NB4 (cell line): ENCODE measurements around the gene POC1A.
"Not testable (repeated sequence)": the region's sequence is repeated elsewhere in the genome, so short reads cannot be mapped to it uniquely, and the experiment has no call there.

Experiments used
- DNase-seq: peaks from one replicate; pipeline ENCODE4 v3.0.0; 2010; ENCODE audit warnings: low read depth
- H3K4me3 ChIP-seq: one replicate; pipeline ENCODE4 v1.5.1; 2011; ENCODE audit warnings: mild to moderate bottlenecking, low read depth, low read length, moderate library complexity
- MYC ChIP-seq: IDR thresholded peaks from 2 replicates; pipeline ENCODE4 v1.6.1; 2011; ENCODE audit warnings: low read depth, low read length
- POLR2A ChIP-seq: IDR thresholded peaks from 2 replicates; pipeline ENCODE4 v1.6.1; 2011; ENCODE audit warnings: mild to moderate bottlenecking; ENCODE audit not compliant: insufficient read length; ENCODE audit errors: extremely low read depth
- TF ChIP-seq, protein P1 (sequence below): IDR thresholded peaks from 2 replicates; pipeline ENCODE4 v1.6.1; 2011; ENCODE audit warnings: low read depth, low read length
- TF ChIP-seq, protein P2 (sequence below): IDR thresholded peaks from one replicate; pipeline ENCODE4 v1.5.1; 2012; ENCODE audit warnings: low read depth, low read length

The POC1A gene

DNA sequence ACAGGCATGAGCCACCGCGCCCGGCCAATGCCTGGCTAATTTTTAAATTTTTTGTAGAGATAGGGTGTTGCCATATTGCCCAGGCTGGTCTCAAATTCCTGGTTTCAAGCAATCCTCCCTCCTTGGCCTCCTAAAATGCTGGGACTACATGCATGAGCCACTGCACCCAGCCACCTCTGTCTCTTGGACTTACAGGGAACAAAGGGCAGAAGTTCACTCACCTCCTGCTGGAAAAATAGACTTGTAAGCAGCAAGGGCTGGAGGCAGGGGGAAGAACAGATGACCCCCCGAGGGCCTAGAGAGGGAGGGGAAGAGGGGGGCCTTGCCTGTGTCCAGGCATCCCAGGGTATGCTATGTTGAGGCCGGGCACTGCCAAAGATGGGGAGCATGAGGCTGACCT is 120.0 kb downstream of the POC1A start:
- no peak for DNase-seq
- H3K4me3 ChIP-seq: no peak overlapping the region
- TF ChIP-seq, protein P1, sequence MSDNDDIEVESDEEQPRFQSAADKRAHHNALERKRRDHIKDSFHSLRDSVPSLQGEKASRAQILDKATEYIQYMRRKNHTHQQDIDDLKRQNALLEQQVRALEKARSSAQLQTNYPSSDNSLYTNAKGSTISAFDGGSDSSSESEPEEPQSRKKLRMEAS: no peak
- TF ChIP-seq MYC (no peak), POLR2A (no peak)
- TF ChIP-seq, protein P2, sequence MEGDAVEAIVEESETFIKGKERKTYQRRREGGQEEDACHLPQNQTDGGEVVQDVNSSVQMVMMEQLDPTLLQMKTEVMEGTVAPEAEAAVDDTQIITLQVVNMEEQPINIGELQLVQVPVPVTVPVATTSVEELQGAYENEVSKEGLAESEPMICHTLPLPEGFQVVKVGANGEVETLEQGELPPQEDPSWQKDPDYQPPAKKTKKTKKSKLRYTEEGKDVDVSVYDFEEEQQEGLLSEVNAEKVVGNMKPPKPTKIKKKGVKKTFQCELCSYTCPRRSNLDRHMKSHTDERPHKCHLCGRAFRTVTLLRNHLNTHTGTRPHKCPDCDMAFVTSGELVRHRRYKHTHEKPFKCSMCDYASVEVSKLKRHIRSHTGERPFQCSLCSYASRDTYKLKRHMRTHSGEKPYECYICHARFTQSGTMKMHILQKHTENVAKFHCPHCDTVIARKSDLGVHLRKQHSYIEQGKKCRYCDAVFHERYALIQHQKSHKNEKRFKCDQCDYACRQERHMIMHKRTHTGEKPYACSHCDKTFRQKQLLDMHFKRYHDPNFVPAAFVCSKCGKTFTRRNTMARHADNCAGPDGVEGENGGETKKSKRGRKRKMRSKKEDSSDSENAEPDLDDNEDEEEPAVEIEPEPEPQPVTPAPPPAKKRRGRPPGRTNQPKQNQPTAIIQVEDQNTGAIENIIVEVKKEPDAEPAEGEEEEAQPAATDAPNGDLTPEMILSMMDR: no peak

DNA sequence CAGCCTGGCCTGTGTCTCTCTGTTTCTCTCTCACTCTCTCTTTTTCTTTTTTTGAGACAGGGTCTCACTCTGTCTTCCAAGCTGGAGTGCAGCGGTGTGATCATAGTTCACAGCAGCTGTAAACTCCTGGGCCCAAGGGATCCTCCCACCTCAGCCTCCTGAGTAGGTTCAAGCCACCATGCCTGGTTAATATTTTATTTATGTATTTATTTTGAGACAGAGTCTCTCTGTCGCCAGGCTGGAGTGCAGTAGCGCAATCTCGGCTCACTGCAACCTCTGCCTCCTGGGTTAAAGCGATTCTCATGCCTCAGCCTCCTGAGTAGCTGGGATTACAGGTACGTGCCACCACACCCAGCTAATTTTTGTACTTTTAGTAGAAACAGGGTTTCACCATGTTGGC is 120.5 kb downstream of the POC1A start:
- H3K4me3 ChIP-seq, DNase-seq: not testable (repeated sequence)

DNA sequence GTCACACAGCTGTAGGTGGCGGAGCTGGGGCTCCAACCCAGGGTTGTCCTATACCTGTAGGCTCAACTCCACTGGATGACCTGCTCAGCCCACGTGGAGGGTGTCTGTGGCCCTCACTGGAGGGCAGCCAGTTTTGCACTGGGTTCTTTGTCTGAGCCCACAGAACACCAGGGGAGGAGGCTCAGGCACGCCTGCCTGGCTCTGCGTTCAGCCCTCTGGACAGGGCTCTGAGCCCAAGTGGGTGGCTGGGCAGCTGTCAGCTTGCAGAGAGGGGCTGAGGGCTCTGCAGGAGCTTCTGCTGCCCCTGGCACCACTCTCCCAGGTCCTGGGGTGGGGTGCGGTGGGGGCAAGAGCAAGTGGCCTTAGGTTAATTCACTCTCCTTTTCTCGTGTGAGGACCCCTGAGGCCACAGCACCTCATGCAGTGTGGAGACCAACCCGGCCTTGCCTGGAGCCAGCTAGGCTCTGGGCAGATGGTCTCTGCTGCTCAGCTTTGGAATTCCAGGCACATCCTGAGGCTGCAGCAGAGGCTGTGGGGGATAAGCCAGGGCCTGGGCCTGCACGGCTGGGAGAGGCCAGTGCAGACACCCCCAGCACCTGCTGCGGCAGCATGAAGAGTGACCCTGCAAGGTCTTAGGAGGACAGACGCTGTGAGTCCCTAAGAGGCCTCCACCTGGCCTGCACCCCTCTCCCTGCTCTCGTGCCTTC is 121.4 kb downstream of the POC1A start:
- no peak for DNase-seq
- TF ChIP-seq, protein P2: no peak
- TF ChIP-seq MYC (no peak), POLR2A (no peak)
- TF ChIP-seq, protein P1: no peak

DNA sequence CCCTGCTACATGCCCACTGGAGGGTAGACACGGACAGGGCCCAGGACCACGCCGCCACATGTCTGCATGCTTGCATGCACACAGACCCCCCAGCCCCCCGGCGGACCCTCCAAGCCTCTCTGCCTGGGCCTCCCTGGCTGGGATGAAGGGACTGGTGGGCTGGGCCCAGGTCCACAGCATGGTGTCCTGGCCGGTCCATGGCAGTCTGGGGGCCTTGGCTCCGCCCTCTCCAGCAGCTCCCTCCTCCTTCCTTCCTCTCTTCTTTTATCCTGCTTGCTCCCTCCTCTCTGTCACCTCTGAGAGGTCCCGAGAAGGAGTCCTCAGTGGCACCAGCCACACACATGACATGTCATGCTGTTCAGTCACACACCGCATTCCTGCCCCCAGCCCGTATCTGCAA is 122.3 kb downstream of the POC1A start:
- no peak for TF ChIP-seq MYC
- TF ChIP-seq, protein P2: no peak
- no peak for TF ChIP-seq POLR2A
- TF ChIP-seq, protein P1: no peak
- DNase-seq: no peak
- no peak overlapping the region for H3K4me3 ChIP-seq

More for the DNA sequence above, 121.4 kb downstream of the POC1A start:
- no peak overlapping the region for H3K4me3 ChIP-seq

DNA sequence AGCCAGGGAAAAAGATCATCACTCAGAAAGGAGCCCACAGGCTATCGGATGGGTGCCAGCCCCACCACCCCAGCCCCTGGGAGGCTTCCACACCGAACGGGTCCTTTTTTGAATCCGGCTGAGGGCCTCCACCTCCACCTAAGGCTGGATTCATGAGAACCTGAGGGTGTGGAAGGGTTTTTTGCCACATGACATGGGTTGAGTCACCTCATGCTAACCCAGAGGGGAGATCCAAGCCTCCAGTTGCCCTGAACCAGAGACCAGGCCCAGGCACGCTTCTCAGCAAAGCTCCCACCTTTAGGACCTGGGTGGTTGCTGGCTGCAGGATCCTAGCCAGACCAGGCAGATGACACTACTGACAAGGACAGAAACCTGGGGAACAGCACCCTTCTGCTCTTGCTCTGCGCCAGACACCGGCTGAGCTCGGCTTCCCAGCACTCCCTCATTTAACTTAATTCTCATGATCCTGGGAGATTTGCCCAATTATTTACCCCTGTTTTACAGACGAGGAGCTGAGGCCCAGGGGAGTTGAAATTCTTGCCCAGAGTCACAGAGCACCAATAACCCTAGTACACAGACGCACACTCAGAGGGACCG is 123.4 kb downstream of the POC1A start:
- no peak overlapping the region for H3K4me3 ChIP-seq
- DNase-seq: no peak
- no peak for TF ChIP-seq POLR2A
- TF ChIP-seq, protein P1: no peak
- TF ChIP-seq, protein P2: no peak
- TF ChIP-seq MYC: no peak

DNA sequence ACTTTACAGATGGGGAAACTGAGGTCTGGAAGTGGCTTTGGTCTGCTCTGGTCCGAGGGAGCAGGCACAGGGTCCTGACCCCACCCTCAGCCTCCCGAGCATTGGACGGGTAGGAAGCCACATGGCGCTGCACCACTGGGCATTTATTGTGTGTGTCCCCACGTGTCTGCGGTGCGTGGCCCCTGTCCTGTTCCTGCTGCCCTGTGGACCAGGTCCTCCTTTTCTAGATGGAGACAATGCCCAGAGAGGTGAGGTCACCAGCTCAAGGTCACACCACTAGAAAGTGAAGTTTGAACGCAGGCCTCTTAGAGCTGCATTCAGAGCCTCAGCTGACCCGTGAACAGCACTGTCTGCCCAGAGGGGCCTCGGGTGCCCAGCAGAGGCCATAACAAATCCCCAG is 124.7 kb downstream of the POC1A start:
- no peak overlapping the region for H3K4me3 ChIP-seq
- no peak for DNase-seq
- no peak for TF ChIP-seq POLR2A
- TF ChIP-seq MYC: no peak
- TF ChIP-seq, protein P2: no peak
- TF ChIP-seq, protein P1: no peak
